ENCODE measurements around the gene UNC13B.

UNC13B gene

DNA sequence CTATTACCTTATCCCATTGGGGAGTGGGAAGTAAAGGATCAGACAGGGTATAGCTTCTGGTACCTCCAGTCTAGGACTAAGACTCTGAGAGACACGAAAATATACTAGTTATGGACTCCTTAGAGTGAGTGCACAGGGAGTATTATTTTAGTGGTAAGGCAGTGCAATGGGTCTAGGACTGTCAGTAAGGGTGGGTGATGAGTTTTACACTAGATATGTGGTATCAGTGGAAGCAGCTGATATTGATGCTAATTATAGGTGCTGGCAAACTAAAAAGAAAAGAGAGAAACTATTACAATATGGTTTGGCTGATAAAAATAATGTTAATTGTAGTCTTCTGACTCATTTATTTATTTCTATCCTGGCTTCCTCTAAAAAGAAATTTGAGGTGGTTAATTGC, 118.6 kb downstream of the UNC13B start:
- no peak for DNase-seq

- DNase-seq = no peak
Observed at GRCh38 chr9:35285731-35286130, 123.9 kb downstream of the UNC13B start.

- no peak for DNase-seq
Observed at GRCh38 chr9:35286381-35286780, 124.6 kb downstream of the UNC13B start.

- DNase-seq = no peak
Observed at GRCh38 chr9:35287987-35288632, 126.3 kb downstream of the UNC13B start.

DNA sequence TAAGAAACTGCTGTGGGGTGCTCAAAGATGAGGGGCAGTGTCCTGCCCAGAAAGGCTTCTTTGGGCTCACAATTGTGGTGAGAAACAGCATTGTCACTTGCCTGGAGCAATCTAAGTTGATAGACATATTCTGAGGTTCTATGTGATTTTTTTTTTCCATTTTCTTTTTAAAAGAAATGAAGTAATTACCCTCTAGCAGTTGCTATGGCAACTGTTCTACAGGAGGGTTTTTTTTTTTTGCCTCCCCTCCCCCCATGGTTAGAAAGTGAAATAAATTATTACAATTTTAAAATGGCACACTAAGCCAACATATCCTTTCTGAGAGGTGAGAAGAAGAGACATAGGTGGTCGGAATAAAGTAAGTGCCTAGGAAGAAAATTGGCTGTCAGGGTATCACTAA, 127.0 kb downstream of the UNC13B start:
- no peak for DNase-seq

DNA sequence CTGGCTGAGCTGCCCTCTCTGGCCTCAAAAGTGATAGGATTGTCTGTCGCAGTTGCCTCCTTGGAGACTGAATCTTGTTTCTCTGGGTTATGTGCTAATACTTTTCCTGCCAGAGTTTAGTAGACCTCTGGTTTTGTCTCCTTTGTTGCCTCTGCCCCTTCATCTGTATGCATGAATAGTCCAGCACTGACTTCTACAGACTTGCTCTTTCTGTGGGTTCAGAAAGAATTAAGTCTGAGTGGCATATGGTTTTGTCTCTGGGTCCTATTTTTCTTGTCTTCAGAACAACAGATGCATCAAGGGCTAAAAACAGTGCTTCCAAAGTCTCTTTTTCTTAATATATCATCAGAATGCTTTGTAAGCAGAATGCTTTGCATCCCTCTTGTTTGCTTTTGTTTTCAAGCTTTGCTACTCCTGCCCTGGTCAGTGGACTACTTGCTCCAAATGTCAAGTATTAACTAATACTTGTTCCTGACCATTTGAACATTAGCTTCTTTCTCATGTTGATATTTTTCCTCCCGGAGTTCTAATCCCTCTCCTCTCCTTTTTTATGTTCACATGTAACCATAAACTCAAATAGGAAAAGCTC, 131.7 kb downstream of the UNC13B start:
- DNase-seq = no peak

GRCh38 chr9:35294066-35294465, 132.3 kb downstream of the UNC13B start:
- no peak for DNase-seq

DNA sequence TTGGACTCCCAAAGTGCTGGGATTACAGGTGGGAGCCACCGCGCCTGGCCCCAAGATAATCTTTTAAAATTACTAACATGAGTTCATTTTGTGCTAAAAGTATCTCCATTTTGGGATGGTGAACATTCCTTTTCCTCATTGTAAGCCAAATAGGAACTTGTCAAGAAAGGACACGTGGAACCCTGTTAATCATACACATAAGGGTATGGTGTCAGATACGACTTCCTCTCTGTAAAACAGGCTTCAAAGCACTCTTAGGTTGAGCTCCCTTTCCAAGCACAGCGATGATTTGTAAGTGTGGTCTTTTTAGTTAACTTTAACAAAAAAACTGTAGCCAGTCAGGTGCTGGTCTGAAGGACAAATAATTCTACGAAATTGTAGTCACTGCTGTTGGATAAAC, 132.7 kb downstream of the UNC13B start:
- DNase-seq = no peak

- no peak for DNase-seq
Observed at GRCh38 chr9:35295369-35296036, 133.7 kb downstream of the UNC13B start.

DNA sequence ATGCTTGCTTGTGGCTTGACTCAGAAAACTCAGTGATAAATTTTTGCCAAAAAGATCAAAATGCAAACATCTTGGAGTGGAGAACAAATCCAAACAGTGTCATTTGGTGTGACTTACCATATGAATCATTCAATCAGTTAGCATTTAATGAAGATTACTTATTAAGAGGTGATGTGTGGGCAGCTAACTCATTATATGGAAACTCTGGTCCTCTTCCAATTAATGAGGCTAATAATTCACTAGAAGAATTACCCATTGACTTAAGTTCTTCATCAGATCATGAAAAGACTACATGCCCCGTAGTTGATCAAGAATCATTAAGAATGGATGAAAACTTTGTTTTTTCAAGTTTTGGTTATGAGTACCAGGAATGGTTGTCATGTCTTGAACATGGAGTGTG, 141.8 kb downstream of the UNC13B start:
- DNase-seq = no peak

DNA sequence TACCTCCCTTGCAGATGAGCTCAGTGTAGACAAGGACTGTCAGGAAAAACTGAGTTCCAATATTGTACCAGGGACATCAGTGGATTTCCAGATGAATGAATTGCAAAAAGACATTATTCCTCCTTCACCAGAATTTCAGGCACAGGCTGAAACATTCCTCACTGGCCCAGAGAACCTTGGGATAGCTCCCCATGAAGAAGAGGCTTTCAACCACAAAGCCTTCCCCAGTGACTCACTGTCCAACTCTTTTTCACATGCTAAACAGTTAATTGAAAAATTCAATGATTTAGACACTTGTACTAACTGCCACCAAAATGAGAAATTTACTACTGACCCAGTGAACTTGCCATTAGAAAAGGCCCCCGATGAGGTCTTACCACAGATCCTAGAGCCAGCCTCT, 144.5 kb downstream of the UNC13B start:
- DNase-seq = no peak

DNA sequence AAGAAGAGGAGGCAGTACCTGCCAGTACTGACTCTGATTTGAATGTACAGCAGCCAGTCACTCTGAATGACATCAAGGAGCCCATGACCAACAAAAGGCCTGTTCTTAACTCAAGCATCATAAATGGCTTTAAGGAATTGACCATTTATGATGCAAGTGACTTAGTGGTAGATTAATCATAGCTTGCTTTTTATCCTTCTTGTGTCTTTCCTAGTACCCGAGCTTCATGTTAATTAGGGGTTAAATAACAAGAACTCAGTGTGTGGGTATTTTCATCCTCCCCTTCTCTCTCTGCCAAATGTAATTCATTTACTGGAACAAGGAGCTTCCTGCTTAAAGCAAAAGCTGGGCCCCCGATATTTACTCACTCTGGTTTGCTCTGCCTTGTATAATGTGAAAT, 146.5 kb downstream of the UNC13B start:
- no peak for DNase-seq

- no peak for DNase-seq
Observed at GRCh38 chr9:35311891-35312639, 150.3 kb downstream of the UNC13B start.

- no peak for DNase-seq
Observed at GRCh38 chr9:35313460-35313859, 151.7 kb downstream of the UNC13B start.

DNA sequence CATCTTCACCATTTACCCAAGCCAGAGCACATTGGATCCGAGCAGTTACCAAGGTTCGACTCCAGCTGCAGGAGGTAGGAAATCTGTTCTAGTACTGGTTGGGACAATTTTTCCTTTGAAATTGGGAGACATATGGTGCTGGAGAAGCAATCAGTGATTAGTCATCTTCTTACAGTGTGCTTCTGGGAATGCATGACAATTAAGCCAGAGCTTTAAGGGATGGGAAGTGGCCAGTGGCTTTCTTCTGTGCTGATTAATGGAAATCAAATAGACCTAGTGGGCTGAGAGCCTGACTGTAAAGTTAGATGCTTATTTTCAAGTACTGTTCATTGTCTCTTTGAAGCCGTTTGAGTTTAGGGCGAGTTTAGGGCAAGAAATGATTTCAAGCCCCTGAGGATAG, 152.1 kb downstream of the UNC13B start:
- no peak for DNase-seq

DNA sequence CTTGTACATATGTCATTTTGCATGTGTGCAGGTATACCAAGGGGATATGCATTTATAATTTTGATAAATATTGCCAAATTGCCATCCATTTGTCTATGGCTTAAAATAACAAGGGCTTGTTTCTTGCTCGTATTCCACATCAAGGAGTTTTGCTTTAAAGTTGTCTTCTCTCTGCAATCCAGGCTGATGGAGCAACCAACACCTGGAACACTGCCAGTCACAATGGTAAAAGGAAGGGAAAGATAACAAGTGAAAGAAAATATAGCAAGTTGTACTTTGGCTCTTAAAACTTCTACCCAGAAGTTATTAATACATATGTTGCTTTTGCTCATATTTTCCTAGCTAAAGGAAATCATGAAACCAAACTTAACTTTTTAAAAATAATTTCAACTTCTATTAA, 156.9 kb downstream of the UNC13B start:
- no peak for DNase-seq

- no peak for DNase-seq
Observed at GRCh38 chr9:35322075-35322885, 160.5 kb downstream of the UNC13B start.

DNA sequence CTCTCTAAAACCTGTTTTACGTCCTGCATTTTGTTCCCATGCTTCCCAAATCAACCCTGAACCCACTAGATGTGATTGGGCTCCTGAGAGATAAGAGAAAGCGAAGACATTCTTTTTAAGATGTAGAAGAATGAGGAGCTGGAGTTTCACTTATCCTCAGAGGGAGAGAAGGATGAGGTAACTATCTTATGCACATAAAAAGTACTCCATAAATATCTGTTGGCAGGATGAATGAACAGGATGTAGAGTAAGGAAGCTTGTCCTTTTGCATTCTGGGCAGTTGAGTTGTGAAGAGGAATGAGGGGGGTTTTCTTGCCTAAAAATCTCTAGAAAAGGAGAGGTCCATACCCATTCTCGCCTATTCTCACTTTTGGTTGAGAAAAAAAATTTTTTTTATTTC, 163.2 kb downstream of the UNC13B start:
- no peak for DNase-seq

GRCh38 chr9:35333551-35333950, 171.7 kb downstream of the UNC13B start:
- no peak for DNase-seq

GRCh38 chr9:35335164-35335563, 173.4 kb downstream of the UNC13B start:
- no peak for DNase-seq

GRCh38 chr9:35338086-35338485, 176.3 kb downstream of the UNC13B start:
- no peak for DNase-seq

- no peak for DNase-seq
Observed at GRCh38 chr9:35338561-35339274, 176.9 kb downstream of the UNC13B start.

Data from NCI-H1048 (cell line).